GM12865 (cell line): ENCODE measurements around the gene DYNLT4.
"Not testable (repeated sequence)": the region's sequence is repeated elsewhere in the genome, so short reads cannot be mapped to it uniquely, and the experiment has no call there.

Source experiments
- DNase-seq: peaks from one replicate; pipeline ENCODE4 v3.0.0; 2010; ENCODE audit warnings: low read depth
- H3K4me3 ChIP-seq: 2 replicates; pipeline ENCODE4 v1.5.1; 2011; ENCODE audit warnings: mild to moderate bottlenecking, low read depth, low read length, control low read depth
- TF ChIP-seq, protein P1 (sequence below): IDR thresholded peaks from 2 replicates; pipeline ENCODE4 v1.5.1; 2011; ENCODE audit warnings: low read length, control low read depth, low read depth, inconsistent platforms; ENCODE audit not compliant: insufficient read depth; ENCODE audit errors: missing control alignments

The DYNLT4 gene

DNA sequence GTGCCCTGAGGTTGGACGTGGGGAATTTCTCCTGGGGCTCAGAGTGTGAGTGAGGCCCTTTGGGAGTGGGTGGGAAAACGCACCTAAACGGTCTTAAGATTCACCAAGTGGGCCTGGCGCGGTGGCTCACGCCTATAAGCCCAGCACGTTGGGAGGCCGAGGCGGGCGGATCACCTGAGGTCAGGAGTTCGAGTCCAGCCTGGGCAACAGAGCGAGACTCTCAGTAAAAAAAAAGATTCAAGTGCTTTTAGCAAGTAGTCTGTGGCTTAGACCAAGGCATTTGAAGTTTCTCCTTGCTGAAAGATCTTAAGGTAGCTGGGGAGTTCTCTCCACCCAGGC, 30.5 kb downstream of the DYNLT4 start:
- DNase-seq, result no peak
- TF ChIP-seq, protein P1, sequence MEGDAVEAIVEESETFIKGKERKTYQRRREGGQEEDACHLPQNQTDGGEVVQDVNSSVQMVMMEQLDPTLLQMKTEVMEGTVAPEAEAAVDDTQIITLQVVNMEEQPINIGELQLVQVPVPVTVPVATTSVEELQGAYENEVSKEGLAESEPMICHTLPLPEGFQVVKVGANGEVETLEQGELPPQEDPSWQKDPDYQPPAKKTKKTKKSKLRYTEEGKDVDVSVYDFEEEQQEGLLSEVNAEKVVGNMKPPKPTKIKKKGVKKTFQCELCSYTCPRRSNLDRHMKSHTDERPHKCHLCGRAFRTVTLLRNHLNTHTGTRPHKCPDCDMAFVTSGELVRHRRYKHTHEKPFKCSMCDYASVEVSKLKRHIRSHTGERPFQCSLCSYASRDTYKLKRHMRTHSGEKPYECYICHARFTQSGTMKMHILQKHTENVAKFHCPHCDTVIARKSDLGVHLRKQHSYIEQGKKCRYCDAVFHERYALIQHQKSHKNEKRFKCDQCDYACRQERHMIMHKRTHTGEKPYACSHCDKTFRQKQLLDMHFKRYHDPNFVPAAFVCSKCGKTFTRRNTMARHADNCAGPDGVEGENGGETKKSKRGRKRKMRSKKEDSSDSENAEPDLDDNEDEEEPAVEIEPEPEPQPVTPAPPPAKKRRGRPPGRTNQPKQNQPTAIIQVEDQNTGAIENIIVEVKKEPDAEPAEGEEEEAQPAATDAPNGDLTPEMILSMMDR, result no peak
- H3K4me3 ChIP-seq, result peak overlapping the region; percentile 80

DNA sequence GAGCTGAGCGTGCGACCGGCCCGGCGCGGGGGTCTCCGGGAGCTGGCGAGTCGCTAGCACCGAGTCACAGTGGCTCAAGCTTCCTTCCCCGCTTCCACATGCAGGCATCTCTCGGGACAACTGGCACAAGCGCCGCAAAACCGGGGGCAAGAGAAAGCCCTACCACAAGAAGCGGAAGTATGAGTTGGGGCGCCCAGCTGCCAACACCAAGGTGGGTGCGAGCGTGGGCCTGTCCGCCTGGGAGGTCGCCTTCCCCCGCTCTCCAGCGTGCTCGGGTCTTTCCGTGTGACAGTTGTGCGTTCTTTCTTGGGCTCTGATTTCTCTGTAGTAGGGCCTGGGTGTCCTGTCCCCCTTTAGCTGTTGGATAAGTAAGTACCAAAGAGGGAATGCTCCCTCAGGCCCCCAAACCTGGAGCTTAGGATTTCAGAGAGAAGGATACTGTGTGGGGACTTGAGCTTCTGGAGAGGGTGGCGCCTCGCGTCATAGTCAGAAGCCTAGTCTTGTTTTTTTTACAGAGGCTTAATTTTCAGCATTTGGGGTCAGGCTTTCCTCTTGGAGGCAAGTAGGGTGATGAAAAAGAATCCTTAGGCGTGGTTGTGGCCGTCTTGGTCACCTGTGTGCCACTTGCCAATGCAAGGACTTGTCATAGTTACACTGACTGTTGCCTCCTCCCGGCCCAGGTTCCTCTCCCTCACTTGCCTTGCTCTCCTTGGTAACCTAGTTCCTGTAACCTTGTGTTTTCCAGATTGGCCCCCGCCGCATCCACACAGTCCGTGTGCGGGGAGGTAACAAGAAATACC, 31.0 kb downstream of the DYNLT4 start:
- DNase-seq, result peak; percentile 53
- H3K4me3 ChIP-seq, result peak overlapping the region; percentile 80
- TF ChIP-seq, protein P1, result no peak

DNA sequence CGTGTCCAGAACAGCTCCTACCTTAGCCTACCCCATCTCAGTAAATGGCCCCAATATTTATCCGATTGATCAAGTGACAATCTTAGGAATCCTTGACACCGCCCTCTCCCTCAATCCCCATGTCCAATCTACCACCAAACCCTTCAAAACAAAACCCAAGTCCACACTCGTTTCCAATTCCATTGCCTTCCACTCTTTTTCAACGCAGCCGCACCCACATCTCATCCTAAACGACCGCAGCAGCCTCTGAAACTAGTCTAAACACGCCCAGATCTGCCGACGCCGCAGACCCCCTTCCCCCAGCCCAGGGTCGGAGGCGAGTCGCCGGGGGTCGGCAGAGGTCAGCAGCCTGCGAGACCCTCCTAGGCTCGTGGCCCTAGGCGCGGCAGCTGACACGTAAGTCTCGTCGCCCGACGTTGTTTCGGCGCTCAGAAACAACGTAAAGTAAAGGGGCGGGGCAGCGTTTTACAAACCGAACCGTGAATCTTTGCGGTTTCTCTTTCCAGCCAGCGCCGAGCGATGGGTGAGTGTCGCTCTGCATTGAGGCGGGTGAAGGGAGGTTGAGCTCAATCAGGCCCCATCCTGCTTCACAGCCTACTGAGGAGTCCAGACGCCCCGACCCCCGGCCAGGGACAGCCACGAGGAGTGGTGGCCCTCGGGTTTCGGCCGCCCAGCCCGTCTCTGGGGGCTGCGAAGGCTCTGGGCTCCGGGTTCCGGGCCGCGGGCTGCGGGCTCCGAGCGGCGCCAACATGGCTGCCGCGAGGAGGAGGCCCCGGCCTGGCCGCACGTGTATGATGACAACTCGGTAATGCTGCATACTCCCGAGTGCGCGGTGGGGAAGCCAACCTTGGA, 31.8 kb downstream of the DYNLT4 start, which contains the start of gene RPS8:
RPS8 (plus strand) TSS at position 463 of the 852 bp plus-strand sequence; CDS start at position 520, 57 bp downstream.
- TF ChIP-seq, protein P1, result no peak
- H3K4me3 ChIP-seq, result peak within 1 kb of the TSS; percentile 80
- DNase-seq, result peak; percentile 95

DNA sequence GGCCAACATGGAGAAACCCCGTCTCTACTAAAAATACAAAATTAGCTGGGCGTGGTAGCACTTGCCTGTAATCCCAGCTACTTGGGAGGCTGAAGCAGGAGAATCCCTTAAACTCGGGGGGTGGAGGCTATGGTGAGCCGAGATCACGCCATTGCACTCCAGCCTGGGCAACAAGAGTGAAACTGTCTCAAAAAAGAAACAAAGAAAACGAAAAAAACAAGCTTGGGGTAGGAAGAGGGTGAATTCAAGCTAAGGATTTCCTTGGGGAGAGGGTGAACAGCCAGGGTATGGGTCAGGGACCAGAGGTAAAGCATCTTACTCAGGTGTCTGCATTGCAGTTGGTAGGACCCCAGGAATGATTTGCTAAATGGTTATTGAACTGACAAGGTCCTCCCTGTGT, 40.7 kb downstream of the DYNLT4 start:
- DNase-seq, result not testable (repeated sequence)

DNA sequence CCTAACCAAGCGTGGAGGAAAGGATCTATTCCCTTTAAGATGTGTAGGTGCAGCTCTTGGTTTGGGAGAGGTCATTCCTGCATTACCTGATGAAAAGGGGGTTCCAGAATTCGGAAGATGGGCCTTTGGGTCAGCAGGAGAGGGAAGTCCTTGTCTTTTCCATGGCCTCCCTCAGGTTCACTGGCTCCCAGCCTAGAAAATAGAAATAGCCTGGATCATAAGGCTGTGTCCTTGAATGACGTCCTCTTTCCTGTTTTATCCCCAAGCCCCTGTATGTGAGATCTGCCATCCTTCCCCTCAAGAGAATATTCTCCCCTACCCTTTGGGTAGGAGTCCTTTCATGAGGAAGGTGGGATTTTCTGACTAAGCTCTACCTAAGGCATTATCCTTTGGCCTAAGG, 46.3 kb downstream of the DYNLT4 start:
- no peak for DNase-seq
- TF ChIP-seq, protein P1, result no peak
- H3K4me3 ChIP-seq, result no peak overlapping the region

More for the DNA sequence above, 40.7 kb downstream of the DYNLT4 start:
- not testable (repeated sequence) for H3K4me3 ChIP-seq

DNA sequence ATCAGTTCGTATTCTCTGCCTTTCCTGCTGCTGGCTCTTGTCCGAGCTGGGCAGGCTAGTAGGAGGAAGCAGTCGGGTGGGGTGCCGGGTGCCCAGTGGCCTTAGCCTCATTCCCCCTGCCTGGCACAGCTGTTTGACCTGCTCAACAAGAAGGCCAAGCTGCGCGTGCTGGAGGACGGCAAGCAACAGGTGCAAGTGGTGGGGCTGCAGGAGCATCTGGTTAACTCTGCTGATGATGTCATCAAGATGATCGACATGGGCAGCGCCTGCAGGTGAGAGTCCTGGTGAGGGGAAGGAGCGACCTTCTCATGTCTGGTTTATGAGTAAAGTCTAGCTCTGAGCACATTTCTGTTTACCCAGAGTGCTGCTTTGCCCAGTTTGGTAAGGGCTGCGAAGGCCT, 48.1 kb downstream of the DYNLT4 start:
- no peak overlapping the region for H3K4me3 ChIP-seq
- TF ChIP-seq, protein P1, result no peak
- no peak for DNase-seq

DNA sequence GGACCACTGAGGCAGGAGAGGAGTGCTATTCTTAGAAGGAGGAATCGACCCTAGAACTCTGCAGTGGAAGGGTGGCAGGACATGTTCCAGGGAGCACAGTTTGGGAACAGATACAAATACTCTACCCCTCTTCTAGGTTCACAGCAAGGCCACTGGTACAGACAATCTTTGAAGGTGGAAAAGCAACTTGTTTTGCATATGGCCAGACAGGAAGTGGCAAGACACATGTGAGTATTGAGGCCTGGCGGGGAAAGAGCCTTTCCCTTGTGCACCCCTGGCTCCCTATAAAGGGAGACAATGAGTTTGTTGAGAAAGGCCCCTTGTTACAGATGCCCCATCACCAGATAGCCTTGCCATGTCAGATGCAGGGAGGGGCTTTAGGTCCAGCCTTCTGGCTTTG, 49.7 kb downstream of the DYNLT4 start:
- peak; percentile 61 for DNase-seq
- H3K4me3 ChIP-seq, result no peak overlapping the region
- TF ChIP-seq, protein P1, result no peak
